T-helper 17 cell (primary cell): ENCODE data around the gene FHIT. TPM values are rescaled to one million over a fixed set of nuclear protein-coding genes. Genes with fewer than 3 reads are reported as not detected.

Source experiments
- ATAC-seq: fragments of 150-1000 bp; cut with Tn5 transposase; 2 replicates; pipeline ENCODE4 v1.10.0; 2021; ENCODE audit warnings: mild to moderate bottlenecking, moderate library complexity
- DNase-seq, 3 donors: peaks; one replicate each; pipeline versions ENCODE4 v3.0.0 to v3.0.0-alpha.2; 2020 to 2021
- H3K9me3 ChIP-seq: one replicate; pipeline ENCODE4 v1.7.0; 2013; ENCODE audit warnings: low read length, mild to moderate bottlenecking; ENCODE audit not compliant: control insufficient read depth, poor library complexity, severe bottlenecking
- H3K27ac Mint-ChIP-seq: one replicate; pipeline ENCODE4 v1.8.0; 2022; ENCODE audit warnings: mild to moderate bottlenecking, moderate library complexity, mixed read lengths
- H3K27me3 Mint-ChIP-seq: one replicate; pipeline ENCODE4 v1.8.0; 2022; ENCODE audit warnings: mixed read lengths
- H3K36me3 Mint-ChIP-seq: one replicate; pipeline ENCODE4 v1.8.0; 2022; ENCODE audit warnings: low read depth, mixed read lengths
- H3K4me1 Mint-ChIP-seq: one replicate; pipeline ENCODE4 v1.8.0; 2022; ENCODE audit warnings: mild to moderate bottlenecking, mixed read lengths
- H3K4me3 Mint-ChIP-seq: one replicate; pipeline ENCODE4 v1.8.0; 2022; ENCODE audit warnings: mild to moderate bottlenecking, moderate library complexity, mixed read lengths
- total RNA-seq, 4 donors: library from RNA in 2 of 4; stranded (reverse) in 2 of 4; gene quantifications; one replicate each; pipeline ENCODE4 v1.2.3 and lab custom pipeline; 2022 to 2026

FHIT gene
- total RNA-seq, 2 donors from 2014 or later, result 18.8 to 28.6 TPM

- Mint-ChIP-seq H3K36me3 (no peaks in the 10 kb centered on the region), H3K27ac (no peak overlapping the region), H3K4me1 (peaks cover 15% of the 10 kb centered on the region), H3K4me3 (no peak overlapping the region), H3K27me3 (no peaks in the 10 kb centered on the region)
- DNase-seq, result no peak
- ATAC-seq, result no peak
- no peaks in the 10 kb centered on the region for H3K9me3 ChIP-seq
Measured at GRCh38 chr3:59886790-59887189, 1364.5 kb downstream of the FHIT start.

GRCh38 chr3:59885899-59886400, 1365.3 kb downstream of the FHIT start:
- Mint-ChIP-seq H3K4me1 (peaks cover 15% of the 10 kb centered on the region), H3K27me3 (no peaks in the 10 kb centered on the region), H3K36me3 (no peaks in the 10 kb centered on the region), H3K4me3 (peak overlapping the region; percentile 52), H3K27ac (peak overlapping the region; percentile 3)
- DNase-seq (no peak), ATAC-seq (no peak)
- no peaks in the 10 kb centered on the region for H3K9me3 ChIP-seq

GRCh38 chr3:59885101-59885500, 1366.2 kb downstream of the FHIT start:
- ATAC-seq (no peak), DNase-seq (no peak)
- H3K9me3 ChIP-seq, result no peaks in the 10 kb centered on the region
- Mint-ChIP-seq H3K27me3 (no peaks in the 10 kb centered on the region), H3K4me1 (peaks cover 17% of the 10 kb centered on the region), H3K36me3 (peaks cover 2% of the 10 kb centered on the region), H3K4me3 (no peak overlapping the region), H3K27ac (no peak overlapping the region)

GRCh38 chr3:59884409-59884808, 1366.8 kb downstream of the FHIT start:
- no peak for ATAC-seq
- Mint-ChIP-seq H3K4me3 (no peak overlapping the region), H3K27ac (no peak overlapping the region), H3K36me3 (peaks cover 2% of the 10 kb centered on the region), H3K4me1 (peaks cover 17% of the 10 kb centered on the region), H3K27me3 (no peaks in the 10 kb centered on the region)
- no peaks in the 10 kb centered on the region for H3K9me3 ChIP-seq
- no peak for DNase-seq

GRCh38 chr3:59882746-59883145, 1368.5 kb downstream of the FHIT start:
- H3K9me3 ChIP-seq, result no peaks in the 10 kb centered on the region
- no peak for DNase-seq
- peaks cover 13% of the 10 kb centered on the region for H3K27me3 Mint-ChIP-seq
- peaks cover 17% of the 10 kb centered on the region for H3K4me1 Mint-ChIP-seq
- no peak for ATAC-seq
- peaks cover 2% of the 10 kb centered on the region for H3K36me3 Mint-ChIP-seq
- no peak overlapping the region for H3K4me3 Mint-ChIP-seq
- no peak overlapping the region for H3K27ac Mint-ChIP-seq

- H3K9me3 ChIP-seq, result no peaks in the 10 kb centered on the region
- H3K36me3 Mint-ChIP-seq, result peaks cover 2% of the 10 kb centered on the region
Measured at GRCh38 chr3:59880717-59881116, 1370.5 kb downstream of the FHIT start.

GRCh38 chr3:59879031-59879581, 1372.1 kb downstream of the FHIT start:
- Mint-ChIP-seq H3K4me1 (peaks cover 2% of the 10 kb centered on the region), H3K4me3 (no peak overlapping the region), H3K27me3 (peaks cover 15% of the 10 kb centered on the region), H3K27ac (no peak overlapping the region), H3K36me3 (peaks cover 2% of the 10 kb centered on the region)
- ATAC-seq (no peak), DNase-seq (no peak)
- no peaks in the 10 kb centered on the region for H3K9me3 ChIP-seq

More at GRCh38 chr3:59880717-59881116, 1370.5 kb downstream of the FHIT start:
- ATAC-seq (no peak), DNase-seq (no peak)
- peaks cover 10% of the 10 kb centered on the region for H3K4me1 Mint-ChIP-seq
- H3K4me3 Mint-ChIP-seq, result no peak overlapping the region
- peaks cover 13% of the 10 kb centered on the region for H3K27me3 Mint-ChIP-seq
- no peak overlapping the region for H3K27ac Mint-ChIP-seq

GRCh38 chr3:59878038-59878427, 1373.2 kb downstream of the FHIT start:
- Mint-ChIP-seq H3K27me3 (peaks cover 21% of the 10 kb centered on the region), H3K36me3 (peaks cover 2% of the 10 kb centered on the region), H3K4me1 (peaks cover 7% of the 10 kb centered on the region), H3K27ac (no peak overlapping the region), H3K4me3 (no peak overlapping the region)
- ATAC-seq (no peak), DNase-seq (no peak)
- H3K9me3 ChIP-seq, result no peaks in the 10 kb centered on the region

- ATAC-seq (no peak), DNase-seq (no peak)
- Mint-ChIP-seq H3K4me1 (peaks cover 7% of the 10 kb centered on the region), H3K4me3 (no peak overlapping the region), H3K27me3 (peaks cover 21% of the 10 kb centered on the region), H3K27ac (no peak overlapping the region), H3K36me3 (peaks cover 2% of the 10 kb centered on the region)
- H3K9me3 ChIP-seq, result no peaks in the 10 kb centered on the region
Measured at GRCh38 chr3:59877263-59878037, 1373.8 kb downstream of the FHIT start.

GRCh38 chr3:59876533-59877062, 1374.7 kb downstream of the FHIT start:
- Mint-ChIP-seq H3K27ac (no peak overlapping the region), H3K36me3 (peaks cover 2% of the 10 kb centered on the region), H3K4me3 (no peak overlapping the region), H3K27me3 (peaks cover 21% of the 10 kb centered on the region), H3K4me1 (peaks cover 7% of the 10 kb centered on the region)
- no peak for ATAC-seq
- no peak for DNase-seq
- no peaks in the 10 kb centered on the region for H3K9me3 ChIP-seq

- H3K36me3 Mint-ChIP-seq, result no peaks in the 10 kb centered on the region
- peaks cover 15% of the 10 kb centered on the region for H3K27me3 Mint-ChIP-seq
- H3K9me3 ChIP-seq, result no peaks in the 10 kb centered on the region
- ATAC-seq (no peak), DNase-seq (no peak)
- H3K4me3 Mint-ChIP-seq, result no peak overlapping the region
- peaks cover 5% of the 10 kb centered on the region for H3K4me1 Mint-ChIP-seq
- no peak overlapping the region for H3K27ac Mint-ChIP-seq
Measured at GRCh38 chr3:59873576-59874230, 1377.5 kb downstream of the FHIT start.

- Mint-ChIP-seq H3K36me3 (no peaks in the 10 kb centered on the region), H3K4me3 (no peak overlapping the region), H3K27ac (no peak overlapping the region)
Measured at GRCh38 chr3:59872128-59872527, 1379.1 kb downstream of the FHIT start.

More at GRCh38 chr3:59872128-59872527, 1379.1 kb downstream of the FHIT start:
- no peak for DNase-seq
- Mint-ChIP-seq H3K27me3 (peaks cover 8% of the 10 kb centered on the region), H3K4me1 (peaks cover 6% of the 10 kb centered on the region)
- ATAC-seq, result no peak
- H3K9me3 ChIP-seq, result no peaks in the 10 kb centered on the region
